ENCODE results near the gene CLSTN2. TPM values are rescaled to one million over a fixed set of nuclear protein-coding genes. Genes with fewer than 3 reads are reported as not detected.

Gene CLSTN2
- total and polyA plus RNA-seq, 2 donors from 2014 or later, result 2.0 to 12.0 TPM

DNA sequence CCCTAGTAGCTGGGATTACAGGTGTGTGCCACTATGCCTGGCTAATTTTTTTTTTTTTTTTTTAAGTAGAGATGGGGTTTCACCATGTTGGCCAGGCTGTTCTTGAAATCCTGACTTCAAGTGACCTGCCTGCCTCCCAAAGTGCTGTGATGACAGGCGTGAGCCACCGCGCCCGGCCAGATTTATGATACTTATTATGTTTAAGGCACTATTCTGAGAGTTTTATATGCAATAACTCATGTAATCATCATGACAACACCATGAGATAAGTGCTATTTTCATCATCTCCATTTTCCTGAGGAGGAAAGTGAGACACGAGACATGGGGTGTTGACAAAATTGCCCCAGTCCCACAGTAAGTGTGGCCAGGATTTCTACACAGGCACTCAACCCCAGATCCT is 376.4 kb downstream of the CLSTN2 start:
- H3K27ac ChIP-seq (ENCODE audit: low read depth in 2 of 2, low read length in 2 of 2), result no peak overlapping the region
- intact Hi-C loops (cut with DNase I), result no loop called here
- FAIRE-seq (no peak), DNase-seq (no peak)
- H3K9ac ChIP-seq (ENCODE audit: low read length in 3 of 3), result no peak overlapping the region
- H3K4me1 ChIP-seq (ENCODE audit: control insufficient read depth in 2 of 3, insufficient read depth in 2 of 3, low read depth in 1 of 3, low read length in 3 of 3), result no peaks in the 10 kb centered on the region
- no peaks in the 10 kb centered on the region for H3K36me3 ChIP-seq (ENCODE audit: control insufficient read depth in 2 of 3, insufficient read depth in 3 of 3, low read length in 3 of 3)
- no peak overlapping the region for H3K4me3 ChIP-seq (ENCODE audit: low read length in 3 of 3)
- no peaks in the 10 kb centered on the region for H3K27me3 ChIP-seq (ENCODE audit: control insufficient read depth, insufficient read depth, low read length)
- H3K9me3 ChIP-seq (ENCODE audit: control insufficient read depth in 2 of 3, insufficient read depth in 1 of 3, low read length in 3 of 3), result no peaks in the 10 kb centered on the region
- TF ChIP-seq, protein P1, sequence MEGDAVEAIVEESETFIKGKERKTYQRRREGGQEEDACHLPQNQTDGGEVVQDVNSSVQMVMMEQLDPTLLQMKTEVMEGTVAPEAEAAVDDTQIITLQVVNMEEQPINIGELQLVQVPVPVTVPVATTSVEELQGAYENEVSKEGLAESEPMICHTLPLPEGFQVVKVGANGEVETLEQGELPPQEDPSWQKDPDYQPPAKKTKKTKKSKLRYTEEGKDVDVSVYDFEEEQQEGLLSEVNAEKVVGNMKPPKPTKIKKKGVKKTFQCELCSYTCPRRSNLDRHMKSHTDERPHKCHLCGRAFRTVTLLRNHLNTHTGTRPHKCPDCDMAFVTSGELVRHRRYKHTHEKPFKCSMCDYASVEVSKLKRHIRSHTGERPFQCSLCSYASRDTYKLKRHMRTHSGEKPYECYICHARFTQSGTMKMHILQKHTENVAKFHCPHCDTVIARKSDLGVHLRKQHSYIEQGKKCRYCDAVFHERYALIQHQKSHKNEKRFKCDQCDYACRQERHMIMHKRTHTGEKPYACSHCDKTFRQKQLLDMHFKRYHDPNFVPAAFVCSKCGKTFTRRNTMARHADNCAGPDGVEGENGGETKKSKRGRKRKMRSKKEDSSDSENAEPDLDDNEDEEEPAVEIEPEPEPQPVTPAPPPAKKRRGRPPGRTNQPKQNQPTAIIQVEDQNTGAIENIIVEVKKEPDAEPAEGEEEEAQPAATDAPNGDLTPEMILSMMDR (IDR thresholded peaks at IDR 0.05; ENCODE audit: borderline replicate concordance, extremely low read depth, insufficient read depth), result no peak

DNA sequence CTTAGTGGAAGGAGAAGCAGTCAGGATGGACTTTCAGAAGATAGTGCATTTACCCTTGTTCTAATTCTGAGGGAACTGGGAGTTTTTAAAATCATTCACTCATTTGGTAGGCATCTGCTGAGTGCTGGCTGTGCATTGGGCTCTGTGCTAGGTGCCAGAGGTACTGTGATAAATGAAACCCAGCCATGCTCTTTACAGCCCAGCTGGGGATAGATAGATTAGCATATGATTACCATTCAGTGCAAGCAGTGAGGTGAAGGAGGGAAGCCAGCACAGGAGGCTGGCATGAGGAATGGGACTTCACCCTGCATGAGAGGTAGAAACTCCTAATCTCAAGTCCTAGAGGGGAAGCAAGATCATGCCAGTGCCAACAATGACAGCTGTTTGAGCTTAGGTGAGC is 381.0 kb downstream of the CLSTN2 start:
- Histone ChIP-seq H3K9me3 (ENCODE audit: control insufficient read depth in 2 of 3, insufficient read depth in 1 of 3, low read length in 3 of 3) (no peaks in the 10 kb centered on the region), H3K4me3 (ENCODE audit: low read length in 3 of 3) (no peak overlapping the region), H3K4me1 (ENCODE audit: control insufficient read depth in 2 of 3, insufficient read depth in 2 of 3, low read depth in 1 of 3, low read length in 3 of 3) (no peaks in the 10 kb centered on the region), H3K36me3 (ENCODE audit: control insufficient read depth in 2 of 3, insufficient read depth in 3 of 3, low read length in 3 of 3) (no peaks in the 10 kb centered on the region), H3K27ac (ENCODE audit: low read depth in 2 of 2, low read length in 2 of 2) (no peak overlapping the region), H3K27me3 (ENCODE audit: control insufficient read depth, insufficient read depth, low read length) (no peaks in the 10 kb centered on the region), H3K9ac (ENCODE audit: low read length in 3 of 3) (no peak overlapping the region)
- TF ChIP-seq, protein P1 (IDR thresholded peaks at IDR 0.05; ENCODE audit: borderline replicate concordance, extremely low read depth, insufficient read depth), result no peak
- no peak for FAIRE-seq
- DNase-seq, result no peak
- intact Hi-C loops (cut with DNase I), result no loop called here

DNA sequence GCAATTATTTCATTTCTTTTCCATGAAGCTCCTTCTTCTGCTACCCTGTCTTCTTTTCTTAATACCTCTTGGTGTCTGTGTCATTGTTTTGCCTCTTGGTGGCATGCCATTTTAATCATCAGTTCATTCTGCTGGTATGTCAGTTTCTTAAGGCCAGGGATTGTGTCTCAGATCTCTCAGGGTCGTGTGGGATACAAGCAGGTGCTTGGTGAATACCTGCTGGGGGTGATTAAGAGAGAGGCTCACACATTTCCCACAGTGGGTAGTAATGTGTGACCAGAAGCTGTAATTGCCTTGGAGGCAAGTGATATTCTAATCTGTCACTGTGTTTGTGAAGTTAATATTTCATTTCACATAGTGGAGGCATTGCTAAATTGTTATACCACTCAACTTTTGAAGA is 381.5 kb downstream of the CLSTN2 start:
- H3K4me1 ChIP-seq (ENCODE audit: control insufficient read depth in 2 of 3, insufficient read depth in 2 of 3, low read depth in 1 of 3, low read length in 3 of 3), result no peaks in the 10 kb centered on the region
- H3K36me3 ChIP-seq (ENCODE audit: control insufficient read depth in 2 of 3, insufficient read depth in 3 of 3, low read length in 3 of 3), result no peaks in the 10 kb centered on the region
- TF ChIP-seq, protein P1 (IDR thresholded peaks at IDR 0.05; ENCODE audit: borderline replicate concordance, extremely low read depth, insufficient read depth), result no peak
- H3K9ac ChIP-seq (ENCODE audit: low read length in 3 of 3), result no peak overlapping the region
- DNase-seq (peak in 1 of 5 donors; percentile 7), FAIRE-seq (no peak)
- intact Hi-C loops (cut with DNase I), result no loop called here
- H3K4me3 ChIP-seq (ENCODE audit: low read length in 3 of 3), result no peak overlapping the region
- no peak overlapping the region for H3K27ac ChIP-seq (ENCODE audit: low read depth in 2 of 2, low read length in 2 of 2)
- H3K9me3 ChIP-seq (ENCODE audit: control insufficient read depth in 2 of 3, insufficient read depth in 1 of 3, low read length in 3 of 3), result no peaks in the 10 kb centered on the region
- no peaks in the 10 kb centered on the region for H3K27me3 ChIP-seq (ENCODE audit: control insufficient read depth, insufficient read depth, low read length)

DNA sequence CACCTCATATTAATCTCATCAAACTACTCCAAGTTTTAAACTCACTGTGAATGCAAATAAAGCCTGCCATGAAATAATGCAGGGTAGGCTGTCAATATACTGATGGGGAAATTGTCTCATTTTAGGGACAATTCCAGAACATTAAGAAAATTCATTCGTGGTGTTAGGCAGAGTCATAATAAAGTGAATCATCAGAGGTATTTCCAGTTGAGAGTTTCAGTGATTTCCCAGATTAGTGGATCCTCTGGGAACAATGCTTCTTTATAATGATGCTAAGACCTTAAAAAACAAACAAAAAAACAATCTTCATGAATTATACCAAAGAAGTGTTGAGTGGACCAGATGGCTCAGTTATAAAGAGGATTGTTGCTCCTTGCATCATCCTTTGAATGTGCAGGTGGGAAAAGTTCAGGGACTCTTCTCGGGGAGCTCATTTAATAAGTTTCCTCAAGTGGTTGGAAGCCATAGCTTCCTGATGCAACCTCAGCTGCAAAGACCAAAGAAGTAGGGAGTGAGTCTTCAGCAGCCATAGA is 381.9 kb downstream of the CLSTN2 start:
- Histone ChIP-seq H3K27ac (ENCODE audit: low read depth in 2 of 2, low read length in 2 of 2) (no peak overlapping the region), H3K4me1 (ENCODE audit: control insufficient read depth in 2 of 3, insufficient read depth in 2 of 3, low read depth in 1 of 3, low read length in 3 of 3) (no peaks in the 10 kb centered on the region), H3K4me3 (ENCODE audit: low read length in 3 of 3) (no peak overlapping the region), H3K9me3 (ENCODE audit: control insufficient read depth in 2 of 3, insufficient read depth in 1 of 3, low read length in 3 of 3) (no peaks in the 10 kb centered on the region), H3K27me3 (ENCODE audit: control insufficient read depth, insufficient read depth, low read length) (no peaks in the 10 kb centered on the region), H3K36me3 (ENCODE audit: control insufficient read depth in 2 of 3, insufficient read depth in 3 of 3, low read length in 3 of 3) (no peaks in the 10 kb centered on the region), H3K9ac (ENCODE audit: low read length in 3 of 3) (no peak overlapping the region)
- DNase-seq (no peak), FAIRE-seq (no peak)
- TF ChIP-seq, protein P1 (IDR thresholded peaks at IDR 0.05; ENCODE audit: borderline replicate concordance, extremely low read depth, insufficient read depth), result no peak
- intact Hi-C loops (cut with DNase I), result no loop called here

All from kidney (tissue), 14 donors.